Lung (tissue), 12 donors: Measurements from ENCODE around the gene POU2F1. TPM values are rescaled to one million over a fixed set of nuclear protein-coding genes. Genes with fewer than 3 reads are reported as not detected.

Experiments used
- ATAC-seq: fragments of 200-7000 bp; cut with Tn5 transposase; one replicate; pipeline ENCODE4 v1.9.1; 2020; ENCODE audit warnings: moderate number of reproducible peaks; ENCODE audit not compliant: insufficient read depth, low FRiP score
- DNase-seq, 3 donors: peaks; one replicate each; pipeline ENCODE4 v3.0.0-alpha.2; 2013 to 2017
- H3K27ac ChIP-seq, 2 donors: one replicate each; pipeline ENCODE4 v1.5.1; 2013; ENCODE audit warnings: mild to moderate bottlenecking in 2 of 2, moderate library complexity in 2 of 2, control low read depth in 1 of 2, inconsistent platforms in 1 of 2, low read depth in 1 of 2, low read length in 1 of 2
- H3K27me3 ChIP-seq, 3 donors: one replicate each; pipeline ENCODE4 v1.5.1; 2013; ENCODE audit warnings: low read length in 2 of 3; ENCODE audit not compliant: control insufficient read depth in 3 of 3, insufficient read depth in 3 of 3
- H3K36me3 ChIP-seq, 4 donors: one replicate each; pipeline ENCODE4 v1.5.1; 2013; ENCODE audit warnings: low read length in 4 of 4, mild to moderate bottlenecking in 1 of 4, moderate library complexity in 1 of 4; ENCODE audit not compliant: control insufficient read depth in 4 of 4, insufficient read depth in 4 of 4
- H3K4me1 ChIP-seq, 5 donors: one replicate each; pipeline ENCODE4 v1.5.1; 2013; ENCODE audit warnings: low read length in 5 of 5, mild to moderate bottlenecking in 2 of 5, moderate library complexity in 1 of 5; ENCODE audit not compliant: control insufficient read depth in 5 of 5, insufficient read depth in 5 of 5
- H3K4me3 ChIP-seq: one replicate; pipeline ENCODE4 v1.5.1; 2013; ENCODE audit warnings: mild to moderate bottlenecking, control low read depth, moderate library complexity
- H3K9ac ChIP-seq, 2 donors: one replicate each; pipeline ENCODE4 v1.5.1; 2013; ENCODE audit warnings: low read length in 2 of 2, control low read depth in 1 of 2; ENCODE audit not compliant: insufficient read depth in 1 of 2
- H3K9me3 ChIP-seq, 4 donors: one replicate each; pipeline ENCODE4 v1.5.1; 2013; ENCODE audit warnings: low read length in 3 of 4, mild to moderate bottlenecking in 1 of 4, moderate library complexity in 1 of 4; ENCODE audit not compliant: control insufficient read depth in 4 of 4, insufficient read depth in 3 of 4
- WGBS, 2 donors: extraction: QIAGEN DNeasy Blood & Tissue Kit; methylation state at CpG; one replicate each; pipeline ENCODE4 v1.1.7; 2013; 5-methylcytosine and 5-hydroxymethylcytosine counted together
- polyA plus RNA-seq, 2 donors: library from polyadenylated mRNA; stranded (reverse); fragments of 200-250 nt; gene quantifications; one replicate each; pipeline ENCODE4 v1.2.1, GENCODE V29; 2013
- total RNA-seq, 2 donors: library from RNA; depleted of rRNA in 1 of 2; stranded (reverse); fragments of >200 nt in 1 of 2; gene quantifications; one replicate each; pipeline ENCODE4 v1.2.1, GENCODE V29; 2014 to 2021
- TF ChIP-seq, protein P1 (sequence below): IDR thresholded peaks from 2 replicates; pipeline ENCODE4 v1.5.1; 2012; ENCODE audit warnings: mild to moderate bottlenecking; ENCODE audit errors: control extremely low read depth, extremely low read depth
- donor health status: control.
- donor health status: control.
- donor health status: Bipolar disorder and iron deficiency.
- donor health status: healthy.
- donor health status: DM: yes; HTN: yes; CAD: no.

Gene POU2F1
- total and polyA plus RNA-seq, 4 donors, result 2.0 to 34.4 (median 8.7) TPM

- no peak for ATAC-seq
- Histone ChIP-seq H3K36me3 (no peaks in the 10 kb centered on the region), H3K27ac (no peak overlapping the region), H3K9me3 (peaks cover 0 to 2% (median 0%) of the 10 kb centered on the region in 4 donors), H3K4me3 (no peak overlapping the region), H3K4me1 (no peaks in the 10 kb centered on the region), H3K9ac (no peak overlapping the region), H3K27me3 (no peaks in the 10 kb centered on the region)
- TF ChIP-seq, protein P1, sequence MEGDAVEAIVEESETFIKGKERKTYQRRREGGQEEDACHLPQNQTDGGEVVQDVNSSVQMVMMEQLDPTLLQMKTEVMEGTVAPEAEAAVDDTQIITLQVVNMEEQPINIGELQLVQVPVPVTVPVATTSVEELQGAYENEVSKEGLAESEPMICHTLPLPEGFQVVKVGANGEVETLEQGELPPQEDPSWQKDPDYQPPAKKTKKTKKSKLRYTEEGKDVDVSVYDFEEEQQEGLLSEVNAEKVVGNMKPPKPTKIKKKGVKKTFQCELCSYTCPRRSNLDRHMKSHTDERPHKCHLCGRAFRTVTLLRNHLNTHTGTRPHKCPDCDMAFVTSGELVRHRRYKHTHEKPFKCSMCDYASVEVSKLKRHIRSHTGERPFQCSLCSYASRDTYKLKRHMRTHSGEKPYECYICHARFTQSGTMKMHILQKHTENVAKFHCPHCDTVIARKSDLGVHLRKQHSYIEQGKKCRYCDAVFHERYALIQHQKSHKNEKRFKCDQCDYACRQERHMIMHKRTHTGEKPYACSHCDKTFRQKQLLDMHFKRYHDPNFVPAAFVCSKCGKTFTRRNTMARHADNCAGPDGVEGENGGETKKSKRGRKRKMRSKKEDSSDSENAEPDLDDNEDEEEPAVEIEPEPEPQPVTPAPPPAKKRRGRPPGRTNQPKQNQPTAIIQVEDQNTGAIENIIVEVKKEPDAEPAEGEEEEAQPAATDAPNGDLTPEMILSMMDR, result no peak
- no peak for DNase-seq
- 53 to 69% methylated on average over 3 of the region's 3 CpGs for WGBS, 2 donors
Observed at GRCh38 chr1:167446966-167447365, 226.3 kb downstream of the POU2F1 start.

- Histone ChIP-seq H3K9ac (no peak overlapping the region), H3K9me3 (peaks cover 0 to 2% (median 0%) of the 10 kb centered on the region in 4 donors), H3K27ac (peak overlapping the region in 1 of 2 donors; percentile 24), H3K36me3 (no peaks in the 10 kb centered on the region), H3K4me1 (no peaks in the 10 kb centered on the region), H3K27me3 (peaks cover 0 to 4% (median 4%) of the 10 kb centered on the region in 3 donors), H3K4me3 (no peak overlapping the region)
- TF ChIP-seq, protein P1, result no peak
- WGBS, 2 donors, result 16 to 50% methylated on average over 10 of the region's 10 CpGs
- ATAC-seq (peak; percentile 9), DNase-seq (no peak)
Observed at GRCh38 chr1:167447521-167448136, 226.9 kb downstream of the POU2F1 start.

DNA sequence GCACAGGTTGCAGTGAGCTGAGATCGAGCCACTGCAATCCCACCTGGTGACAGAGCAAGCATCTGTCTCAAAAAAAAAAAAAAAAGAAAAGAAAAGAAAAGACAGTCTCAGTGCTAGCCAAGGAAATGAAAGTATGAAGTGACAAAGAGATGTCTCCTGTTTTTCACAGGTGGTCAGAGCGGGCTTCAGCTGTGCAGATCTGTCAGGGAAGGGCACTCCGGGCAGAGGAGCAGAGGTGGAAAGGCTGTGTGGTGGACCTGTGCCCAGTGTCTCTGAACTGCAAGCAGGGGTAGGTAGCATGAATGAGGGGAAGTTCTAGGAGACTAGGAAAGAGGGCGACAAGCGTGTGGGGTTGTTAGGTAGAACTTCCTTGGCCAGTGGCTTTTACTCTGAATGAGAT is 230.2 kb downstream of the POU2F1 start:
- DNase-seq (no peak), ATAC-seq (no peak)
- Histone ChIP-seq H3K27ac (no peak overlapping the region), H3K4me1 (peaks cover 0 to 2% (median 0%) of the 10 kb centered on the region in 5 donors), H3K9ac (no peak overlapping the region), H3K9me3 (peaks cover 0 to 2% (median 0%) of the 10 kb centered on the region in 4 donors), H3K27me3 (peaks cover 0 to 15% (median 8%) of the 10 kb centered on the region in 3 donors), H3K36me3 (no peaks in the 10 kb centered on the region), H3K4me3 (no peak overlapping the region)
- WGBS, 2 donors, result 80 to 87% methylated on average over 5 of the region's 5 CpGs
- TF ChIP-seq, protein P1, result no peak

- peaks cover 0 to 2% (median 0%) of the 10 kb centered on the region in 5 donors for H3K4me1 ChIP-seq
- TF ChIP-seq, protein P1, result no peak
- WGBS, 2 donors, result 87 to 88% methylated on average over 8 of the region's 8 CpGs
- no peaks in the 10 kb centered on the region for H3K36me3 ChIP-seq
- no peak overlapping the region for H3K27ac ChIP-seq
- H3K27me3 ChIP-seq, result peaks cover 0 to 17% (median 15%) of the 10 kb centered on the region in 3 donors
- DNase-seq, result no peak
- peaks cover 0 to under 1% (median 0%) of the 10 kb centered on the region in 4 donors for H3K9me3 ChIP-seq
- H3K4me3 ChIP-seq, result no peak overlapping the region
- no peak for ATAC-seq
- no peak overlapping the region for H3K9ac ChIP-seq
Observed at GRCh38 chr1:167452483-167452882, 231.8 kb downstream of the POU2F1 start.
